ENCODE measurements around the gene C12orf57.

The C12orf57 gene

DNA sequence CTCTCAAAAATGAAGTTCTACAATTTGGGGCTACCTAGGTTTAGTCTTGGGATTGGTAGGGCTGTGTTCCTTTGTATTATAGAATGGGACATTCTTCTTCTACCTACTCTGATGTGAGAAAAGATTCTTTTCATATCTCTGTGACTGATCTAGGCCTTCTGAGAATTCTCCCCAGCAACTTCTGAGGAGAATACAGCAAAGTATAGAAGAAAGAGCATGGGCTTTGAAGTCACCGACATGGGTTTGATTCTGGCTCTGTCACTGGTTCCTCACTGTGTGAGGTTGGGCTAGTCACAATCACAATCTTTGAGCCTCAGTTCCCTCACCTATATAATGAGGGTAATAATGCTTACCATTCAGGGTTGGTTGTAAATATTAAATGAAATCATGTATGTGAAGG, 11.1 kb upstream of the C12orf57 start:
- Histone ChIP-seq H3K27ac (ENCODE audit: low read length) (no peak overlapping the region), H3K36me3 (ENCODE audit: insufficient read depth, low read depth, low read length) (peaks cover 49% of the 10 kb centered on the region), H3K9ac (ENCODE audit: low read depth, low read length) (no peak overlapping the region; the same call in 1 of the 2 replicates)

DNA sequence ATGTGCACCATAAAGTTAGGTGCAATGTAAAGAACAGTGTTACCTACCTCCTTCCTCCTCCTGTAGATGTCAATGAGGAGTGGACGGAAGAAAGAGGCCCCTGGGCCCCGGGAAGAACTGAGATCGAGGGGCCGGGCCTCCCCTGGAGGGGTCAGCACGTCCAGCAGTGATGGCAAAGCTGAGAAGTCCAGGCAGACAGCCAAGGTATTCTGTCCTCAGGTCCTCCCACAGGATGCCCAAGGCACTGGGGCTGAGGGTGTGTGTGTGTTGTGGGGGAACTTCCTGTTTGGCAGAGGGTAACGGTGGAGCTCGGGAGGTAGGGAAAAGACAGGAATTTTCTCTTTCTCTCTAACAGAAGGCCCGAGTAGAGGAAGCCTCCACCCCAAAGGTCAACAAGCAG, 9.7 kb upstream of the C12orf57 start:
- Histone ChIP-seq H3K27me3 (ENCODE audit: insufficient read depth, low read length) (no peaks in the 10 kb centered on the region), H3K36me3 (ENCODE audit: insufficient read depth, low read depth, low read length) (peaks cover 58% of the 10 kb centered on the region), H3K9ac (ENCODE audit: low read depth, low read length) (no peak overlapping the region), H3K4me1 (ENCODE audit: insufficient read depth, low read length) (peaks cover 15% of the 10 kb centered on the region; the same call in 1 of the 2 replicates), H3K27ac (ENCODE audit: low read length) (no peak overlapping the region), H3K4me3 (ENCODE audit: low read length) (no peak overlapping the region), H3K9me3 (ENCODE audit: insufficient read depth, low read depth, low read length) (no peaks in the 10 kb centered on the region)

More for the DNA sequence above, 11.1 kb upstream of the C12orf57 start:
- no peaks in the 10 kb centered on the region for H3K9me3 ChIP-seq (ENCODE audit: insufficient read depth, low read depth, low read length)
- H3K4me3 ChIP-seq (ENCODE audit: low read length), result no peak overlapping the region
- no peaks in the 10 kb centered on the region for H3K27me3 ChIP-seq (ENCODE audit: insufficient read depth, low read length)
- H3K4me1 ChIP-seq (ENCODE audit: insufficient read depth, low read length), result peaks cover 12% of the 10 kb centered on the region; the same call in 1 of the 2 replicates

DNA sequence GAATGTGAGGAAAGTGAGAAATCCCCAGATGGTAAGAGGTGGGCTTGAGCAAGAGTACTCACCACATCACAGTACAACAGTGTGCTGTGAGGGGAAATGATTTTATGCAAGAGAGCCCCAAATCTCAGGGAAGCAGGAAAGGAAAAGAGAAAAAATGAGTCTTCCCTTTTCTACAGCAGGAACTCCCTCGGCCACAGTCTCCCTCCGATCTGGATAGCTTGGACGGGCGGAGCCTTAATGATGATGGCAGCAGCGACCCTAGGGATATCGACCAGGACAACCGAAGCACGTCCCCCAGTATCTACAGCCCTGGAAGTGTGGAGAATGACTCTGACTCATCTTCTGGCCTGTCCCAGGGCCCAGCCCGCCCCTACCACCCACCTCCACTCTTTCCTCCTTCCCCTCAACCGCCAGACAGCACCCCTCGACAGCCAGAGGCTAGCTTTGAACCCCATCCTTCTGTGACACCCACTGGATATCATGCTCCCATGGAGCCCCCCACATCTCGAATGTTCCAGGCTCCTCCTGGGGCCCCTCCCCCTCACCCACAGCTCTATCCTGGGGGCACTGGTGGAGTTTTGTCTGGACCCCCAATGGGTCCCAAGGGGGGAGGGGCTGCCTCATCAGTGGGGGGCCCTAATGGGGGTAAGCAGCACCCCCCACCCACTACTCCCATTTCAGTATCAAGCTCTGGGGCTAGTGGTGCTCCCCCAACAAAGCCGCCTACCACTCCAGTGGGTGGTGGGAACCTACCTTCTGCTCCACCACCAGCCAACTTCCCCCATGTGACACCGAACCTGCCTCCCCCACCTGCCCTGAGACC, 8.2 kb upstream of the C12orf57 start:
- peaks cover 63% of the 10 kb centered on the region for H3K36me3 ChIP-seq (ENCODE audit: insufficient read depth, low read depth, low read length)
- H3K9ac ChIP-seq (ENCODE audit: low read depth, low read length), result no peak overlapping the region
- no peaks in the 10 kb centered on the region for H3K9me3 ChIP-seq (ENCODE audit: insufficient read depth, low read depth, low read length)
- H3K4me3 ChIP-seq (ENCODE audit: low read length), result no peak overlapping the region
- H3K4me1 ChIP-seq (ENCODE audit: insufficient read depth, low read length), result peaks cover 4% of the 10 kb centered on the region; the same call in 1 of the 2 replicates
- H3K27me3 ChIP-seq (ENCODE audit: insufficient read depth, low read length), result no peaks in the 10 kb centered on the region
- H3K27ac ChIP-seq (ENCODE audit: low read length), result no peak overlapping the region

DNA sequence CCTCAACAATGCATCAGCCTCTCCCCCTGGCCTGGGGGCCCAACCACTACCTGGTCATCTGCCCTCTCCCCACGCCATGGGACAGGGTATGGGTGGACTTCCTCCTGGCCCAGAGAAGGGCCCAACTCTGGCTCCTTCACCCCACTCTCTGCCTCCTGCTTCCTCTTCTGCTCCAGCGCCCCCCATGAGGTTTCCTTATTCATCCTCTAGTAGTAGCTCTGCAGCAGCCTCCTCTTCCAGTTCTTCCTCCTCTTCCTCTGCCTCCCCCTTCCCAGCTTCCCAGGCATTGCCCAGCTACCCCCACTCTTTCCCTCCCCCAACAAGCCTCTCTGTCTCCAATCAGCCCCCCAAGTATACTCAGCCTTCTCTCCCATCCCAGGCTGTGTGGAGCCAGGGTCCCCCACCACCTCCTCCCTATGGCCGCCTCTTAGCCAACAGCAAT, 7.6 kb upstream of the C12orf57 start:
- H3K36me3 ChIP-seq (ENCODE audit: insufficient read depth, low read depth, low read length), result peaks cover 69% of the 10 kb centered on the region

DNA sequence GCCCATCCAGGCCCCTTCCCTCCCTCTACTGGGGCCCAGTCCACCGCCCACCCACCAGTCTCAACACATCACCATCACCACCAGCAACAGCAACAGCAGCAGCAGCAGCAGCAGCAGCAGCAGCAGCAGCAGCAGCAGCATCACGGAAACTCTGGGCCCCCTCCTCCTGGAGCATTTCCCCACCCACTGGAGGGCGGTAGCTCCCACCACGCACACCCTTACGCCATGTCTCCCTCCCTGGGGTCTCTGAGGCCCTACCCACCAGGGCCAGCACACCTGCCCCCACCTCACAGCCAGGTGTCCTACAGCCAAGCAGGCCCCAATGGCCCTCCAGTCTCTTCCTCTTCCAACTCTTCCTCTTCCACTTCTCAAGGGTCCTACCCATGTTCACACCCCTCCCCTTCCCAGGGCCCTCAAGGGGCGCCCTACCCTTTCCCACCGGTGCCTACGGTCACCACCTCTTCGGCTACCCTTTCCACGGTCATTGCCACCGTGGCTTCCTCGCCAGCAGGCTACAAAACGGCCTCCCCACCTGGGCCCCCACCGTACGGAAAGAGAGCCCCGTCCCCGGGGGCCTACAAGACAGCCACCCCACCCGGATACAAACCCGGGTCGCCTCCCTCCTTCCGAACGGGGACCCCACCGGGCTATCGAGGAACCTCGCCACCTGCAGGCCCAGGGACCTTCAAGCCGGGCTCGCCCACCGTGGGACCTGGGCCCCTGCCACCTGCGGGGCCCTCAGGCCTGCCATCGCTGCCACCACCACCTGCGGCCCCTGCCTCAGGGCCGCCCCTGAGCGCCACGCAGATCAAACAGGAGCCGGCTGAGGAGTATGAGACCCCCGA, 7.0 kb upstream of the C12orf57 start:
- Histone ChIP-seq H3K27ac (ENCODE audit: low read length) (no peak overlapping the region), H3K4me1 (ENCODE audit: insufficient read depth, low read length) (peaks cover 4% of the 10 kb centered on the region; the same call in 1 of the 2 replicates), H3K36me3 (ENCODE audit: insufficient read depth, low read depth, low read length) (peaks cover 75% of the 10 kb centered on the region), H3K9me3 (ENCODE audit: insufficient read depth, low read depth, low read length) (no peaks in the 10 kb centered on the region), H3K4me3 (ENCODE audit: low read length) (peak overlapping the region; percentile 77; the same call in 1 of the 2 replicates), H3K9ac (ENCODE audit: low read depth, low read length) (peak overlapping the region; percentile 92; the same call in 1 of the 2 replicates), H3K27me3 (ENCODE audit: insufficient read depth, low read length) (no peaks in the 10 kb centered on the region)

More for the DNA sequence above, 7.6 kb upstream of the C12orf57 start:
- Histone ChIP-seq H3K27me3 (ENCODE audit: insufficient read depth, low read length) (no peaks in the 10 kb centered on the region), H3K4me3 (ENCODE audit: low read length) (no peak overlapping the region), H3K27ac (ENCODE audit: low read length) (no peak overlapping the region), H3K9ac (ENCODE audit: low read depth, low read length) (no peak overlapping the region), H3K4me1 (ENCODE audit: insufficient read depth, low read length) (peaks cover 4% of the 10 kb centered on the region; the same call in 1 of the 2 replicates), H3K9me3 (ENCODE audit: insufficient read depth, low read depth, low read length) (no peaks in the 10 kb centered on the region)

DNA sequence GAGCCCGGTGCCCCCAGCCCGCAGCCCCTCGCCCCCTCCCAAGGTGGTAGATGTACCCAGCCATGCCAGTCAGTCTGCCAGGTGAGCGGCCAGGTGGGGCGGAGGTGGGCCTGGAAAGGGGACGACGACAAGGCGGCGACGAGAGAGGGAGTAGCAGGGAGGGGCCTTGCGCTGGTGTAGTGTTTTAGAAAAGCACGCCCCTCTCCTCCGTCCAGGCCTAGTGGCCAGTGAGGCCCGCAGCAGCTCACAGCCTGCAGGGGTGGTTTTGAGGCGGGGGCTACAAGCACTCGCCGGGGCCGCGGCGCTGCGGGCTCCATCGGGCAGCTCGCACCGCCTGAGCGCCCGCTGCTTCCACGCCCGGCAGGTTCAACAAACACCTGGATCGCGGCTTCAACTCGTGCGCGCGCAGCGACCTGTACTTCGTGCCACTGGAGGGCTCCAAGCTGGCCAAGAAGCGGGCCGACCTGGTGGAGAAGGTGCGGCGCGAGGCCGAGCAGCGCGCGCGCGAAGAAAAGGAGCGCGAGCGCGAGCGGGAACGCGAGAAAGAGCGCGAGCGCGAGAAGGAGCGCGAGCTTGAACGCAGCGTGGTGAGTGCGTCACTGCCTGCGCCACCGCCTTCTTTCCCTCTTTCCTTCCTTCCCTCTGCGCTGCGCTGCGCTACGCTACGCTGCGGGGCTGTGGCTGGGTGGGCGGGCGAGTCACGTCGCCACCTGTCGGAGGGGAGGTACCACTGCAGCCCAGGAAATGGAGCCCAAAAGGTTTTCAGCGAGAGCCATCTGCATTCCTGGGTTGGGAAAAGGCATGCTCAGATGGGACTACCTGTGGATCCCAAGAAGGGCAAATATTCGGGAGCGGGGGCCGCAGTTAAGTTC, 6.1 kb upstream of the C12orf57 start:
- Histone ChIP-seq H3K9ac (ENCODE audit: low read depth, low read length) (peak overlapping the region; percentile 92), H3K4me3 (ENCODE audit: low read length) (peak overlapping the region; percentile 77), H3K27ac (ENCODE audit: low read length) (peak overlapping the region; percentile 83), H3K4me1 (ENCODE audit: insufficient read depth, low read length) (peaks cover 4% of the 10 kb centered on the region; the same call in 1 of the 2 replicates), H3K27me3 (ENCODE audit: insufficient read depth, low read length) (no peaks in the 10 kb centered on the region), H3K9me3 (ENCODE audit: insufficient read depth, low read depth, low read length) (no peaks in the 10 kb centered on the region), H3K36me3 (ENCODE audit: insufficient read depth, low read depth, low read length) (peaks cover 66% of the 10 kb centered on the region)

DNA sequence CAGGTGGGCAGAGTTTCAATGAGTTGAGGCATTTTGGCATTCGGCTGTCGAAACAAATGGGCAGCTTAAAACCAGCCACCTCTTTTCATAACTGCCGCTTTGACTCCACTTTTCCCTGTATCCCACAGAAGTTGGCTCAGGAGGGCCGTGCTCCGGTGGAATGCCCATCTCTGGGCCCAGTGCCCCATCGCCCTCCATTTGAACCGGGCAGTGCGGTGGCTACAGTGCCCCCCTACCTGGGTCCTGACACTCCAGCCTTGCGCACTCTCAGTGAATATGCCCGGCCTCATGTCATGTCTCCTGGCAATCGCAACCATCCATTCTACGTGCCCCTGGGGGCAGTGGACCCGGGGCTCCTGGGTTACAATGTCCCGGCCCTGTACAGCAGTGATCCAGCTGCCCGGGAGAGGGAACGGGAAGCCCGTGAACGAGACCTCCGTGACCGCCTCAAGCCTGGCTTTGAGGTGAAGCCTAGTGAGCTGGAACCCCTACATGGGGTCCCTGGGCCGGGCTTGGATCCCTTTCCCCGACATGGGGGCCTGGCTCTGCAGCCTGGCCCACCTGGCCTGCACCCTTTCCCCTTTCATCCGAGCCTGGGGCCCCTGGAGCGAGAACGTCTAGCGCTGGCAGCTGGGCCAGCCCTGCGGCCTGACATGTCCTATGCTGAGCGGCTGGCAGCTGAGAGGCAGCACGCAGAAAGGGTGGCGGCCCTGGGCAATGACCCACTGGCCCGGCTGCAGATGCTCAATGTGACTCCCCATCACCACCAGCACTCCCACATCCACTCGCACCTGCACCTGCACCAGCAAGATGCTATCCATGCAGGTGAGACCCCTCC, 5.2 kb upstream of the C12orf57 start:
- Histone ChIP-seq H3K27ac (ENCODE audit: low read length) (peak overlapping the region; percentile 83), H3K9me3 (ENCODE audit: insufficient read depth, low read depth, low read length) (no peaks in the 10 kb centered on the region), H3K4me3 (ENCODE audit: low read length) (peak overlapping the region; percentile 77), H3K9ac (ENCODE audit: low read depth, low read length) (peak overlapping the region; percentile 92; the same call in 1 of the 2 replicates), H3K4me1 (ENCODE audit: insufficient read depth, low read length) (peaks cover 4% of the 10 kb centered on the region; the same call in 1 of the 2 replicates), H3K36me3 (ENCODE audit: insufficient read depth, low read depth, low read length) (peaks cover 59% of the 10 kb centered on the region), H3K27me3 (ENCODE audit: insufficient read depth, low read length) (no peaks in the 10 kb centered on the region)

DNA sequence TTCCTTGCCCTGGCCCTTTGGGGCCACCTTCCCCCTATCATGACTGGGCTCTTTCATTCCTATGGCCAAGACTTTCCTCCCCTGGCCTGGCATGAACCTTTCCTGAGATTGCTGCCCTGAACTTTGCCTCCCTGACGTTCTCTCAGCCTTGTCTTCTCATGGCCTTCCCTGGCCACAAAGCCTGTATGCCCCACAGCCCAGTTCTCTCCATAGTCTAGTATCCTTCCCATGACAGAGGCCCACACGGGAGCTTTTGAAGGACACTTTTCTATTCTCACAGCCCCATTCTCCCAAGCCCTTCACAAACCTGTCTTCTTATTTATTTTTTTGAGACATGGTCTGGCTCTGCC, 4.7 kb upstream of the C12orf57 start:
- Histone ChIP-seq H3K4me3 (ENCODE audit: low read length) (no peak overlapping the region), H3K4me1 (ENCODE audit: insufficient read depth, low read length) (peaks cover 4% of the 10 kb centered on the region; the same call in 1 of the 2 replicates), H3K9ac (ENCODE audit: low read depth, low read length) (no peak overlapping the region), H3K36me3 (ENCODE audit: insufficient read depth, low read depth, low read length) (peaks cover 53% of the 10 kb centered on the region), H3K9me3 (ENCODE audit: insufficient read depth, low read depth, low read length) (no peaks in the 10 kb centered on the region), H3K27ac (ENCODE audit: low read length) (no peak overlapping the region), H3K27me3 (ENCODE audit: insufficient read depth, low read length) (no peaks in the 10 kb centered on the region)

DNA sequence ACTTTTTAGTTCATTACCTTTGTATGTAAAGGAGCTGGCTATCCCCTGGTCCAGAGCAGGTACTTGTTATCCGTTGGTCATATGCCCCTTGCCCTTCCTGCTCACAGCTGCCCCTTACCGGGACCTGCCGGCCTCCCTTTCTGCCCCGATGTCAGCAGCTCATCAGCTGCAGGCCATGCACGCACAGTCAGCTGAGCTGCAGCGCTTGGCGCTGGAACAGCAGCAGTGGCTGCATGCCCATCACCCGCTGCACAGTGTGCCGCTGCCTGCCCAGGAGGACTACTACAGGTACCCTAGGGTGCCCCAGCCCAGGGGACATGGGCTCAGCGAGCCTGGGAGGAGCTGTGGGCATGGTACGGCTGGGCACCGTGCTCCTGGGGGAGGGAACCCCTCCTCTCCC, 2.6 kb upstream of the C12orf57 start:
- Histone ChIP-seq H3K9ac (ENCODE audit: low read depth, low read length) (no peak overlapping the region), H3K4me3 (ENCODE audit: low read length) (no peak overlapping the region), H3K36me3 (ENCODE audit: insufficient read depth, low read depth, low read length) (peaks cover 32% of the 10 kb centered on the region), H3K9me3 (ENCODE audit: insufficient read depth, low read depth, low read length) (no peaks in the 10 kb centered on the region), H3K27me3 (ENCODE audit: insufficient read depth, low read length) (no peaks in the 10 kb centered on the region), H3K4me1 (ENCODE audit: insufficient read depth, low read length) (peaks cover 16% of the 10 kb centered on the region), H3K27ac (ENCODE audit: low read length) (no peak overlapping the region)

DNA sequence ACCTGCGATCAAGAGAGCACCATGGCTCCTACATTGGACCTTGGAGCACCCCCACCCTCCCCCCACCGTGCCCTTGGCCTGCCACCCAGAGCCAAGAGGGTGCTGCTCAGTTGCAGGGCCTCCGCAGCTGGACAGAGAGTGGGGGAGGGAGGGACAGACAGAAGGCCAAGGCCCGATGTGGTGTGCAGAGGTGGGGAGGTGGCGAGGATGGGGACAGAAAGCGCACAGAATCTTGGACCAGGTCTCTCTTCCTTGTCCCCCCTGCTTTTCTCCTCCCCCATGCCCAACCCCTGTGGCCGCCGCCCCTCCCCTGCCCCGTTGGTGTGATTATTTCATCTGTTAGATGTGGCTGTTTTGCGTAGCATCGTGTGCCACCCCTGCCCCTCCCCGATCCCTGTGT, 2.0 kb upstream of the C12orf57 start:
- H3K4me1 ChIP-seq (ENCODE audit: insufficient read depth, low read length), result peaks cover 17% of the 10 kb centered on the region
- peaks cover 32% of the 10 kb centered on the region for H3K36me3 ChIP-seq (ENCODE audit: insufficient read depth, low read depth, low read length)

More for the DNA sequence above, 2.0 kb upstream of the C12orf57 start:
- H3K4me3 ChIP-seq (ENCODE audit: low read length), result no peak overlapping the region
- no peaks in the 10 kb centered on the region for H3K27me3 ChIP-seq (ENCODE audit: insufficient read depth, low read length)
- no peaks in the 10 kb centered on the region for H3K9me3 ChIP-seq (ENCODE audit: insufficient read depth, low read depth, low read length)
- H3K27ac ChIP-seq (ENCODE audit: low read length), result no peak overlapping the region
- H3K9ac ChIP-seq (ENCODE audit: low read depth, low read length), result no peak overlapping the region
